Vagina (tissue), 2 donors: Measurements from ENCODE around the gene MICAL3. TPM values are rescaled to one million over a fixed set of nuclear protein-coding genes. Genes with fewer than 3 reads are reported as not detected.
A peak's percentile ranks its signal among the peaks of the same experiment; 100 is the strongest.

ENCODE experiments used
- DNase-seq, 2 donors: peaks; one replicate each; pipeline ENCODE4 v3.0.0-alpha.2; 2017; ENCODE audit errors: extremely low spot score in 2 of 2
- H3K27ac ChIP-seq: fragments of 200-600 bp; sonication (generic); one replicate; pipeline ENCODE4 v1.5.1; 2019
- H3K27me3 ChIP-seq: fragments of 200-600 bp; sonication (generic); one replicate; pipeline ENCODE4 v1.5.1; 2019
- H3K36me3 ChIP-seq, 2 donors: fragments of 200-600 bp; sonication (generic); one replicate each; pipeline ENCODE4 v1.5.1; 2017 to 2019
- H3K4me1 ChIP-seq: fragments of 200-600 bp; sonication (generic); one replicate; pipeline ENCODE4 v1.5.1; 2019
- H3K4me3 ChIP-seq, 2 donors: fragments of 200-600 bp; sonication (generic); 1 replicate in 1 of 2; 2 replicates in 1 of 2; pipeline ENCODE4 v1.5.1; 2016 to 2019
- H3K9me3 ChIP-seq: fragments of 200-600 bp; sonication (generic); one replicate; pipeline ENCODE4 v1.5.1; 2019
- POLR2A ChIP-seq, 2 donors: fragments of 450-650 bp; IDR thresholded peaks; one replicate each; pipeline ENCODE4 v1.6.1; 2017; ENCODE audit warnings: antibody characterized with exemption in 2 of 2, mild to moderate bottlenecking in 2 of 2, moderate library complexity in 2 of 2
- POLR2AphosphoS5 ChIP-seq, 2 donors: sonication (generic); formaldehyde crosslinking; IDR thresholded peaks; one replicate each; pipeline ENCODE4 v1.9.0; 2017; ENCODE audit warnings: antibody characterized with exemption in 2 of 2, mild to moderate bottlenecking in 2 of 2, low read depth in 1 of 2; ENCODE audit not compliant: insufficient read depth in 1 of 2
- intact Hi-C: fragments of 100-400 bp; cut with DNase I; formaldehyde crosslinking; loops from one replicate; pipeline ENCODE4 v1.15.1; 2023
- total RNA-seq: library from RNA; depleted of rRNA; stranded (reverse); fragments of >200 nt; gene quantifications from one replicate; pipeline ENCODE4 v1.2.3, GENCODE V29; 2016
- TF ChIP-seq, protein P1 (sequence below), 3 experiments: fragments of 450-650 bp in 2 of 3; fragments of 200-600 bp in 1 of 3; sonication (generic) in 1 of 3; IDR thresholded peaks; one replicate each; pipeline ENCODE4 v1.5.1; 2017 to 2019; ENCODE audit warnings: antibody characterized with exemption in 3 of 3, mild to moderate bottlenecking in 2 of 3, moderate library complexity in 2 of 3

Gene MICAL3
- total RNA-seq, 1 donor from 2014 or later, result 35.1 TPM

DNA sequence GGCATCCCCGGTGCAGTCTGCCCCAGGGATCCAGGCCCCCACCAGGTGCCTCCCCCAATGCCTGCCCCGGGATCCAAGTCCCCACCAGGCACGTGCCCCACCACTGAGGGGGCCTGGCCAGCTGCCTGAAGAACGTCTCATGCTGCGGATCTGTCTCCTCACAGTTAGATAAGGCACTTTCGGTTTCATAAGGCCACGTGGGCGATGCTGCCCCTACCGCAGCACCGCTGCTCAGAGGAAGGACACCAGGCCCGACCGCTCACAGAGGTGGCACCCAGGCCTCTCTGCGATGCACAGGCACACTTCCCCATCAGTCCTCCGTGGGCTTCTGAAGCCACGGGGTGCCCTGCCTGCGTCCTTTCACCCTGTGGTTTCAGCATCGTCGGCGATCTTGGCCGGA, 182.0 kb downstream of the MICAL3 start:
- intact Hi-C loops, result no loop called here
- Histone ChIP-seq H3K4me1 (peaks cover 36% of the 10 kb centered on the region), H3K4me3 (peak overlapping the region in 1 of 2 donors; percentile 4), H3K27ac (peak overlapping the region; percentile 33), H3K27me3 (no peaks in the 10 kb centered on the region), H3K36me3 (peaks cover 0 to 4% of the 10 kb centered on the region in 2 donors), H3K9me3 (no peaks in the 10 kb centered on the region)
- DNase-seq, result no peak
- TF ChIP-seq, protein P1, sequence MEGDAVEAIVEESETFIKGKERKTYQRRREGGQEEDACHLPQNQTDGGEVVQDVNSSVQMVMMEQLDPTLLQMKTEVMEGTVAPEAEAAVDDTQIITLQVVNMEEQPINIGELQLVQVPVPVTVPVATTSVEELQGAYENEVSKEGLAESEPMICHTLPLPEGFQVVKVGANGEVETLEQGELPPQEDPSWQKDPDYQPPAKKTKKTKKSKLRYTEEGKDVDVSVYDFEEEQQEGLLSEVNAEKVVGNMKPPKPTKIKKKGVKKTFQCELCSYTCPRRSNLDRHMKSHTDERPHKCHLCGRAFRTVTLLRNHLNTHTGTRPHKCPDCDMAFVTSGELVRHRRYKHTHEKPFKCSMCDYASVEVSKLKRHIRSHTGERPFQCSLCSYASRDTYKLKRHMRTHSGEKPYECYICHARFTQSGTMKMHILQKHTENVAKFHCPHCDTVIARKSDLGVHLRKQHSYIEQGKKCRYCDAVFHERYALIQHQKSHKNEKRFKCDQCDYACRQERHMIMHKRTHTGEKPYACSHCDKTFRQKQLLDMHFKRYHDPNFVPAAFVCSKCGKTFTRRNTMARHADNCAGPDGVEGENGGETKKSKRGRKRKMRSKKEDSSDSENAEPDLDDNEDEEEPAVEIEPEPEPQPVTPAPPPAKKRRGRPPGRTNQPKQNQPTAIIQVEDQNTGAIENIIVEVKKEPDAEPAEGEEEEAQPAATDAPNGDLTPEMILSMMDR (IDR thresholded peaks at IDR 0.05), result no peak
- TF ChIP-seq POLR2AphosphoS5 (IDR thresholded peaks at IDR 0.05; ENCODE audit: insufficient read depth in 1 of 2, low read depth in 1 of 2) (no peak), POLR2A (IDR thresholded peaks at IDR 0.05) (no peak)

DNA sequence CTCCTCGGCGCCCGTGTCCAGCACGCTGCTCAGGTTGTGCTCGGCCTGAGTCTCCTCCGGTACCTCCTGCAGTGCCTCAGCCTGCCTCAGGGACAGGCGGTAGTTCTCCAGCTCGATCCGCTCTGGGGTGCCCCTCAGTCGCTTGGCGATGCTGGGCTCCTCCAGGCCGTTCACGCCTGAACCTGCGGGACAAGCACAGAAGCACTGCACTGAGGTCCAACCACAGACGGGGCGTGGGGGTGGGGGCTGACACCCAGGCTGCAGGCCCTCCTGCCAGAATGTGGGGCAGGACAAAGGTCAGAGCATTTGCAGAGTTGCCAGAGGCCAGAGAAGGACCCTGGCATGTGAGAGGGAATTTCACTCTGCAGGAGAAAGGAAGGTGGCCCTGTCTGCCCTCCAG, 182.5 kb downstream of the MICAL3 start:
- H3K27ac ChIP-seq, result peak overlapping the region; percentile 33
- no peaks in the 10 kb centered on the region for H3K27me3 ChIP-seq
- H3K9me3 ChIP-seq, result no peaks in the 10 kb centered on the region
- peaks cover 0 to 4% of the 10 kb centered on the region in 2 donors for H3K36me3 ChIP-seq
- intact Hi-C loops, result no loop called here
- H3K4me3 ChIP-seq, result peak overlapping the region in 1 of 2 donors; percentile 4
- TF ChIP-seq POLR2A (IDR thresholded peaks at IDR 0.05), result no peak
- TF ChIP-seq, protein P1 (IDR thresholded peaks at IDR 0.05), result no peak
- no peak for TF ChIP-seq POLR2AphosphoS5 (IDR thresholded peaks at IDR 0.05; ENCODE audit: insufficient read depth in 1 of 2, low read depth in 1 of 2)
- H3K4me1 ChIP-seq, result peaks cover 36% of the 10 kb centered on the region
- no peak for DNase-seq

DNA sequence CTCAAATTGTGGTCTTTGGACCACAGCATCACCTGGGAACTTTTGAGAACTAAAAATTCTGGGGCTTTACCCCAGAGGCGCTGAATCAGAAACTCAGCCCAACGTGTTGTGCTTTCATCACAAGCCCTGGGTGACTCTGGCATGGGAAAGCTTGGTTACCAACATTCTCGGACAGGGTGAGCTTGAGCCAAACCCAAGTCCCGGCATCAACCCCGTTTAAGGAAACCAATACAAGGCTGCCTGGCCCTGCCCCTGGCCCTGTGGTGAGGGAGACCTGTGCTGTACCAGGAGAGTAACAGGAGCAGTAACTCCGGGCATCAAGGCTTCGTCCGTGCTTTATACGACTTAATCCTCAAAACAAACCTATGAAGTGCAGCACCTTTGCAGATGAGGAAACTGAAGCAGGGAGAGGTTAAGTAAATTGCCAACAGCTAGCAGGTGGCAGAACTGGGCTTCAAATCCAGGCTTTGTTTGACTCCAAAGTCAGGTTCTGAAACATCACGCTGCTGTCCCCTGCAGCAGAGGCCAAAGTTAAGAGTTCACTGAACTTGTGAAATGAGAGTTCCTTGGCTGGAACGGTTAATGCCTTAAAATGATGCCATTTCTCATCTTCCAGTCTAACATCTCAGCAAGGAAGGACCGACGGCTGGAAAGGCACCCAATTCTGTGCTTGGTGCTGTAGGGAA, 186.0 kb downstream of the MICAL3 start:
- TF ChIP-seq, protein P1 (IDR thresholded peaks at IDR 0.05), result no peak
- TF ChIP-seq POLR2A (IDR thresholded peaks at IDR 0.05), result no peak
- TF ChIP-seq POLR2AphosphoS5 (IDR thresholded peaks at IDR 0.05; ENCODE audit: insufficient read depth in 1 of 2, low read depth in 1 of 2), result no peak
- Histone ChIP-seq H3K4me3 (no peak overlapping the region), H3K36me3 (peaks cover 0 to 4% of the 10 kb centered on the region in 2 donors), H3K4me1 (peaks cover 19% of the 10 kb centered on the region), H3K27me3 (no peaks in the 10 kb centered on the region), H3K9me3 (no peaks in the 10 kb centered on the region), H3K27ac (peak overlapping the region; percentile 56)
- DNase-seq, result no peak
- intact Hi-C loops, result no loop called here

DNA sequence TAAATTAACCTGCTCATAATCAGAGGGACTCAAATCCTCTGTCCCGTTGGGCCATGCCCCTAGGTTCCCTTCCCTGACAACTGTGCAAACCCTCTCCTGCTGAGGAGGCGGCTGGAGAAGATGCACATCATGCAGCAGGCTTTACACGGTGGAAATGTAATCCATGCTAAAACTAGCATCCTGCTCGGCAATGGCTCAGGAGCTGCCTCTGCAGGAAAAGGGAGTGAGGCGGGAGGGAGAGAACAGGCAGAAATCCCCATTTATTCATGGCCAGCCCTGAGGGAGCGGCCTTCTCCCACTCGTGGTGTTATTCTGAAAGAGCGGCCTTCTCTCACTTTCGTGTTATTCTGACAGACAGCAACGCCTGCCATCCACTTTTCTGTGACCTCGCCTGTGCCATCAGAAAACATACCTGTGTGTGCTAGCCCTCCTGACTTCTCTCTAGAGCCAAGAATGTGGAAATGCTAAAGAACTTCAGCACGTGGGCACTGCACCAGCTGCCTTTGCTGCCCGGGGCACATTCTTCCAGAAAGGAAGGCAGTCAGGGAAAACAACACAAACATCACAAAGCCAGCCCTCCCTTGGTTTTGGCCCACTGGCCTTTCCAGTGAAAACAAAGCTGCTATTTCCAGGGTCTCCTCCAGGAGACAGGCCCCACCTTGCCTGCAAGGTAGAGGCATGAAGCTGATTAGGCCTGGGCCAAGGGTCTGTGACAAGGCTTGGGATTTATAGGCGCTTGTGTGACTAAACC, 187.2 kb downstream of the MICAL3 start:
- H3K4me1 ChIP-seq, result peaks cover 17% of the 10 kb centered on the region
- H3K4me3 ChIP-seq, result no peak overlapping the region
- intact Hi-C loops, result no loop called here
- peak in 1 of 2 donors; percentile 51 for TF ChIP-seq POLR2AphosphoS5 (IDR thresholded peaks at IDR 0.05; ENCODE audit: insufficient read depth in 1 of 2, low read depth in 1 of 2)
- TF ChIP-seq, protein P1 (IDR thresholded peaks at IDR 0.05), result no peak
- H3K27ac ChIP-seq, result peak overlapping the region; percentile 56
- H3K36me3 ChIP-seq, result peaks cover 0 to 4% of the 10 kb centered on the region in 2 donors
- no peaks in the 10 kb centered on the region for H3K9me3 ChIP-seq
- no peak for DNase-seq
- no peaks in the 10 kb centered on the region for H3K27me3 ChIP-seq

DNA sequence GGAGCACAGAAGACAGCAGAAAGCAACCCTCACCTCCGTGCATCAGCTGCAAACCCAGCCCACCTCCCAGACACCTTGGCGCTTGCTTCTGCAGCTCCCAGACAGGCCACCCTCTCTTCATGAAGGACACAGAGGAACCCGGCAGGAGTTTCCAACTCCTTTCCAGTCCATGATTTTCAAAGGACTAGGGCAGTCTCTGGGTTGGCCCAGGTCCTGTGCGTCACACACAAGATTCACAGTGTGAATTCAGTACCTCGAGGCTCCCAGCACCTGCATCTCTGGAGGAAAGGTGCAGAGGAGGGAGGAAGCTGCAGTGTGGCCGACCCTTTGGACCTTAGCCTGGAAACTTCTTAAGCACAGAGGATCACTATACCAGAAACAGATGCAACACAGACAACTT, 189.1 kb downstream of the MICAL3 start:
- intact Hi-C loops, result no loop called here
- H3K27ac ChIP-seq, result no peak overlapping the region
- peaks cover 30% of the 10 kb centered on the region for H3K4me1 ChIP-seq
- H3K36me3 ChIP-seq, result no peaks in the 10 kb centered on the region
- H3K27me3 ChIP-seq, result no peaks in the 10 kb centered on the region
- no peak for DNase-seq
- no peak for TF ChIP-seq POLR2A (IDR thresholded peaks at IDR 0.05)
- TF ChIP-seq POLR2AphosphoS5 (IDR thresholded peaks at IDR 0.05; ENCODE audit: insufficient read depth in 1 of 2, low read depth in 1 of 2), result no peak
- TF ChIP-seq, protein P1 (IDR thresholded peaks at IDR 0.05), result no peak
- H3K4me3 ChIP-seq, result no peak overlapping the region
- H3K9me3 ChIP-seq, result no peaks in the 10 kb centered on the region
